Activated naive CD8-positive, alpha-beta T cell treated with anti-CD3 and anti-CD28 coated beads for 36 hours (primary cell): Measurements from ENCODE around the gene REXO4. TPM values are rescaled to one million over a fixed set of nuclear protein-coding genes. Genes with fewer than 3 reads are reported as not detected.

Experiments used
- DNase-seq: peaks from one replicate; pipeline ENCODE4 v3.0.0; 2021
- H3K27ac Mint-ChIP-seq: one replicate; pipeline ENCODE4 v1.8.0; 2022; ENCODE audit warnings: mild to moderate bottlenecking, moderate library complexity, mixed read lengths
- H3K27me3 Mint-ChIP-seq: one replicate; pipeline ENCODE4 v1.8.0; 2022; ENCODE audit warnings: mild to moderate bottlenecking, mixed read lengths
- H3K36me3 Mint-ChIP-seq: one replicate; pipeline ENCODE4 v1.8.0; 2021; ENCODE audit warnings: mild to moderate bottlenecking, mixed read lengths
- H3K4me1 Mint-ChIP-seq: one replicate; pipeline ENCODE4 v1.8.0; 2021; ENCODE audit warnings: mixed read lengths
- H3K4me3 Mint-ChIP-seq: one replicate; pipeline ENCODE4 v1.8.0; 2022; ENCODE audit warnings: mild to moderate bottlenecking, moderate library complexity, mixed read lengths
- H3K9me3 Mint-ChIP-seq: one replicate; pipeline ENCODE4 v1.8.0; 2022; ENCODE audit warnings: mixed read lengths
- total RNA-seq, 2 experiments: library from RNA; stranded (reverse); gene quantifications; one replicate each; pipeline ENCODE4 v1.2.3, GENCODE V29; 2021

Gene REXO4
- total RNA-seq, 2 experiments from 2014 or later: 45.3 to 47.7 TPM

- Mint-ChIP-seq H3K27me3 (no peaks in the 10 kb centered on the region), H3K36me3 (peaks cover 29% of the 10 kb centered on the region), H3K4me3 (peak overlapping the region; percentile 96), H3K4me1 (peaks cover 47% of the 10 kb centered on the region), H3K27ac (peak overlapping the region; percentile 87), H3K9me3 (no peaks in the 10 kb centered on the region)
- no peak for DNase-seq
Observed at GRCh38 chr9:133419005-133419404, 1.2 kb upstream of the REXO4 start.

GRCh38 chr9:133415170-133415569, 2.6 kb downstream of the REXO4 start:
- Mint-ChIP-seq H3K4me3 (peak overlapping the region; percentile 96), H3K4me1 (peaks cover 34% of the 10 kb centered on the region)

GRCh38 chr9:133408042-133408441, 9.8 kb downstream of the REXO4 start:
- no peak overlapping the region for H3K4me3 Mint-ChIP-seq
- peaks cover 31% of the 10 kb centered on the region for H3K36me3 Mint-ChIP-seq

More at GRCh38 chr9:133415170-133415569, 2.6 kb downstream of the REXO4 start:
- Mint-ChIP-seq H3K9me3 (no peaks in the 10 kb centered on the region), H3K36me3 (peaks cover 41% of the 10 kb centered on the region), H3K27me3 (no peaks in the 10 kb centered on the region), H3K27ac (peak overlapping the region; percentile 6)
- DNase-seq: no peak

GRCh38 chr9:133406480-133407307, 11.1 kb downstream of the REXO4 start:
- peak overlapping the region; percentile 16 for H3K27ac Mint-ChIP-seq
- H3K27me3 Mint-ChIP-seq: no peaks in the 10 kb centered on the region
- peaks cover 15% of the 10 kb centered on the region for H3K4me1 Mint-ChIP-seq
- H3K36me3 Mint-ChIP-seq: peaks cover 25% of the 10 kb centered on the region
- H3K9me3 Mint-ChIP-seq: no peaks in the 10 kb centered on the region
- peak; percentile 84 for DNase-seq
- no peak overlapping the region for H3K4me3 Mint-ChIP-seq

More at GRCh38 chr9:133408042-133408441, 9.8 kb downstream of the REXO4 start:
- Mint-ChIP-seq H3K27me3 (no peaks in the 10 kb centered on the region), H3K9me3 (no peaks in the 10 kb centered on the region), H3K4me1 (peaks cover 15% of the 10 kb centered on the region), H3K27ac (no peak overlapping the region)
- DNase-seq: no peak

GRCh38 chr9:133405508-133406438, 12.0 kb downstream of the REXO4 start:
- Mint-ChIP-seq H3K4me1 (peaks cover 15% of the 10 kb centered on the region), H3K4me3 (no peak overlapping the region), H3K9me3 (no peaks in the 10 kb centered on the region), H3K27me3 (no peaks in the 10 kb centered on the region), H3K27ac (peak overlapping the region; percentile 11), H3K36me3 (peaks cover 21% of the 10 kb centered on the region)
- no peak for DNase-seq

- Mint-ChIP-seq H3K27ac (no peak overlapping the region), H3K36me3 (peaks cover 18% of the 10 kb centered on the region), H3K4me3 (no peak overlapping the region), H3K4me1 (peaks cover 15% of the 10 kb centered on the region), H3K9me3 (no peaks in the 10 kb centered on the region), H3K27me3 (no peaks in the 10 kb centered on the region)
- no peak for DNase-seq
Observed at GRCh38 chr9:133404454-133405002, 13.3 kb downstream of the REXO4 start.

GRCh38 chr9:133403766-133404453, 13.9 kb downstream of the REXO4 start:
- DNase-seq: peak; percentile 61
- no peaks in the 10 kb centered on the region for H3K9me3 Mint-ChIP-seq
- peaks cover 18% of the 10 kb centered on the region for H3K36me3 Mint-ChIP-seq
- H3K4me1 Mint-ChIP-seq: peaks cover 15% of the 10 kb centered on the region
- no peaks in the 10 kb centered on the region for H3K27me3 Mint-ChIP-seq
- H3K4me3 Mint-ChIP-seq: no peak overlapping the region
- peak overlapping the region; percentile 34 for H3K27ac Mint-ChIP-seq

- Mint-ChIP-seq H3K27ac (no peak overlapping the region), H3K36me3 (peaks cover 17% of the 10 kb centered on the region)
Observed at GRCh38 chr9:133402689-133403088, 15.1 kb downstream of the REXO4 start.

GRCh38 chr9:133401588-133401987, 16.2 kb downstream of the REXO4 start:
- H3K9me3 Mint-ChIP-seq: no peaks in the 10 kb centered on the region
- peaks cover 8% of the 10 kb centered on the region for H3K36me3 Mint-ChIP-seq
- no peak for DNase-seq
- H3K4me1 Mint-ChIP-seq: peaks cover 6% of the 10 kb centered on the region
- no peak overlapping the region for H3K4me3 Mint-ChIP-seq
- H3K27me3 Mint-ChIP-seq: no peaks in the 10 kb centered on the region
- no peak overlapping the region for H3K27ac Mint-ChIP-seq

More at GRCh38 chr9:133402689-133403088, 15.1 kb downstream of the REXO4 start:
- Mint-ChIP-seq H3K4me3 (no peak overlapping the region), H3K27me3 (no peaks in the 10 kb centered on the region), H3K9me3 (no peaks in the 10 kb centered on the region), H3K4me1 (peaks cover 14% of the 10 kb centered on the region)
- DNase-seq: no peak

- peaks cover 6% of the 10 kb centered on the region for H3K4me1 Mint-ChIP-seq
- no peak overlapping the region for H3K4me3 Mint-ChIP-seq
- DNase-seq: no peak
- H3K9me3 Mint-ChIP-seq: no peaks in the 10 kb centered on the region
- H3K27ac Mint-ChIP-seq: no peak overlapping the region
- peaks cover under 1% of the 10 kb centered on the region for H3K36me3 Mint-ChIP-seq
- H3K27me3 Mint-ChIP-seq: no peaks in the 10 kb centered on the region
Observed at GRCh38 chr9:133400292-133400691, 17.5 kb downstream of the REXO4 start.

- no peak overlapping the region for H3K27ac Mint-ChIP-seq
- no peaks in the 10 kb centered on the region for H3K36me3 Mint-ChIP-seq
- H3K9me3 Mint-ChIP-seq: no peaks in the 10 kb centered on the region
- DNase-seq: no peak
- H3K27me3 Mint-ChIP-seq: no peaks in the 10 kb centered on the region
- H3K4me3 Mint-ChIP-seq: no peak overlapping the region
- H3K4me1 Mint-ChIP-seq: no peaks in the 10 kb centered on the region
Observed at GRCh38 chr9:133397895-133398294, 19.9 kb downstream of the REXO4 start.

GRCh38 chr9:133397370-133397769, 20.4 kb downstream of the REXO4 start:
- DNase-seq: no peak
- H3K27me3 Mint-ChIP-seq: no peaks in the 10 kb centered on the region
- H3K36me3 Mint-ChIP-seq: no peaks in the 10 kb centered on the region
- H3K27ac Mint-ChIP-seq: no peak overlapping the region
- H3K4me1 Mint-ChIP-seq: no peaks in the 10 kb centered on the region
- H3K4me3 Mint-ChIP-seq: no peak overlapping the region
- H3K9me3 Mint-ChIP-seq: no peaks in the 10 kb centered on the region

- Mint-ChIP-seq H3K27me3 (no peaks in the 10 kb centered on the region), H3K27ac (no peak overlapping the region)
- DNase-seq: no peak
Observed at GRCh38 chr9:133396952-133397351, 20.9 kb downstream of the REXO4 start.

GRCh38 chr9:133394687-133395271, 23.0 kb downstream of the REXO4 start:
- H3K9me3 Mint-ChIP-seq: no peaks in the 10 kb centered on the region
- no peaks in the 10 kb centered on the region for H3K4me1 Mint-ChIP-seq
- H3K4me3 Mint-ChIP-seq: no peak overlapping the region
- no peaks in the 10 kb centered on the region for H3K27me3 Mint-ChIP-seq
- H3K27ac Mint-ChIP-seq: no peak overlapping the region
- DNase-seq: no peak
- no peaks in the 10 kb centered on the region for H3K36me3 Mint-ChIP-seq

More at GRCh38 chr9:133396952-133397351, 20.9 kb downstream of the REXO4 start:
- Mint-ChIP-seq H3K4me3 (no peak overlapping the region), H3K4me1 (no peaks in the 10 kb centered on the region), H3K36me3 (no peaks in the 10 kb centered on the region), H3K9me3 (no peaks in the 10 kb centered on the region)
